Progenitor cell of endocrine pancreas (in vitro differentiated cells): ENCODE results near the gene RCE1. TPM values are rescaled to one million over a fixed set of nuclear protein-coding genes. Genes with fewer than 3 reads are reported as not detected.
A peak's percentile ranks its signal among the peaks of the same experiment; 100 is the strongest.

Experiments used
- DNase-seq: peaks from one replicate; pipeline ENCODE4 v3.0.0; 2021; ENCODE audit warnings: low spot score; ENCODE audit not compliant: unreplicated experiment
- H3K27ac Mint-ChIP-seq: 2 replicates; pipeline ENCODE4 v1.8.0; 2021; ENCODE audit warnings: mild to moderate bottlenecking, moderate library complexity, mixed read lengths
- H3K27me3 Mint-ChIP-seq: 2 replicates; pipeline ENCODE4 v1.8.0; 2021; ENCODE audit warnings: mixed read lengths
- H3K36me3 Mint-ChIP-seq: 2 replicates; pipeline ENCODE4 v1.8.0; 2022; ENCODE audit warnings: mixed read lengths; ENCODE audit not compliant: insufficient read depth
- H3K4me1 Mint-ChIP-seq: 2 replicates; pipeline ENCODE4 v1.8.0; 2021; ENCODE audit warnings: low read depth, mixed read lengths
- H3K4me3 Mint-ChIP-seq: 2 replicates; pipeline ENCODE4 v1.8.0; 2021; ENCODE audit warnings: low read depth, mild to moderate bottlenecking, moderate library complexity, mixed read lengths
- H3K9me3 Mint-ChIP-seq: 2 replicates; pipeline ENCODE4 v1.8.0; 2021; ENCODE audit warnings: low read depth, mixed read lengths
- total RNA-seq: library from RNA; stranded (reverse); gene quantifications from 2 replicates; pipeline ENCODE4 v1.2.1, GENCODE V29; 2021
- TF ChIP-seq, protein P1 (sequence below): fragments of 200-600 bp; sonication (generic); IDR thresholded peaks from one replicate; pipeline ENCODE4 v1.5.0; 2021; ENCODE audit warnings: antibody characterized with exemption, mild to moderate bottlenecking; ENCODE audit not compliant: unreplicated experiment

RCE1 gene
- total RNA-seq, 1 donor from 2014 or later: 33.3 TPM

DNA sequence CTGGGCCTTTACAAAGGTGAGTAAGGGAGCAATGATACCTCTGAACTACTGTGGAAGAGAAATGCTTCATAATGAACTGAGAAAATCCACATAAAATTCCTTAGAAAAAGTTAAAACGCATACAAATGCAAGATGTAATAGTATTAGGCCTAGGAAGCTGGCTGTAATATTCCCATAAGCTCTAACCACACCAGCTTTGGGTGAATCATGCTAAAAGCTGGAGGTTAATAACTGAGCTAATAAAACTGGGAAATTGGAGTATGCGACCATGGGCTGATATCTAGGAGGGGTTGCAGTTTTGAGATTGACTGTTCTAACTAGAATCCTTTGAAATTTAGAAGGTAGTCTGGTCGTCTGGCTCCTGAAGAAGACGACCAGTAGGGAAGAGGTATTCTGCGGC is 28.6 kb upstream of the RCE1 start:
- no peak for DNase-seq
- Mint-ChIP-seq H3K36me3 (peaks cover 4% of the 10 kb centered on the region), H3K9me3 (no peaks in the 10 kb centered on the region), H3K4me1 (no peaks in the 10 kb centered on the region), H3K4me3 (no peak overlapping the region), H3K27me3 (no peaks in the 10 kb centered on the region), H3K27ac (no peak overlapping the region)
- TF ChIP-seq, protein P1, sequence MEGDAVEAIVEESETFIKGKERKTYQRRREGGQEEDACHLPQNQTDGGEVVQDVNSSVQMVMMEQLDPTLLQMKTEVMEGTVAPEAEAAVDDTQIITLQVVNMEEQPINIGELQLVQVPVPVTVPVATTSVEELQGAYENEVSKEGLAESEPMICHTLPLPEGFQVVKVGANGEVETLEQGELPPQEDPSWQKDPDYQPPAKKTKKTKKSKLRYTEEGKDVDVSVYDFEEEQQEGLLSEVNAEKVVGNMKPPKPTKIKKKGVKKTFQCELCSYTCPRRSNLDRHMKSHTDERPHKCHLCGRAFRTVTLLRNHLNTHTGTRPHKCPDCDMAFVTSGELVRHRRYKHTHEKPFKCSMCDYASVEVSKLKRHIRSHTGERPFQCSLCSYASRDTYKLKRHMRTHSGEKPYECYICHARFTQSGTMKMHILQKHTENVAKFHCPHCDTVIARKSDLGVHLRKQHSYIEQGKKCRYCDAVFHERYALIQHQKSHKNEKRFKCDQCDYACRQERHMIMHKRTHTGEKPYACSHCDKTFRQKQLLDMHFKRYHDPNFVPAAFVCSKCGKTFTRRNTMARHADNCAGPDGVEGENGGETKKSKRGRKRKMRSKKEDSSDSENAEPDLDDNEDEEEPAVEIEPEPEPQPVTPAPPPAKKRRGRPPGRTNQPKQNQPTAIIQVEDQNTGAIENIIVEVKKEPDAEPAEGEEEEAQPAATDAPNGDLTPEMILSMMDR: no peak

DNA sequence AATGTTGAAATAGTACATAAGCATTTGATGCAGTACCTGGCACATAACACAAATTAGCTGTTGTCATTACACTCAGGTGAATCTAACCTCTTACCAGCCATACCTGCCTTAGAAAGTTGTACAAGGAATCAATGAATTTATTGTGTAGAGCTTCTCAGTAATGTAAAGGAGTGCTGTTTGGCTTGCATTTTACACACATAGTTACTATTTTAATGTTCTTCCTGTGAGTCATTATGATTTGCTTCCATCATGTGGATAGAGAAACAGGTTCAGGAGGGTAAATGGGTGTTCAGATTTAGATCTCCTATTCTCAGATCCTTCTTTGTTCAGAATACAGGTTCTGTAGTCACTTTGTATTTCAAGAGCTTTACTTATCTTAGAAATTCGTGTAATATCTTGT is 27.6 kb upstream of the RCE1 start:
- Mint-ChIP-seq H3K27me3 (no peaks in the 10 kb centered on the region), H3K36me3 (peaks cover 4% of the 10 kb centered on the region), H3K27ac (no peak overlapping the region), H3K4me3 (no peak overlapping the region), H3K4me1 (no peaks in the 10 kb centered on the region), H3K9me3 (no peaks in the 10 kb centered on the region)
- TF ChIP-seq, protein P1: no peak
- DNase-seq: no peak

DNA sequence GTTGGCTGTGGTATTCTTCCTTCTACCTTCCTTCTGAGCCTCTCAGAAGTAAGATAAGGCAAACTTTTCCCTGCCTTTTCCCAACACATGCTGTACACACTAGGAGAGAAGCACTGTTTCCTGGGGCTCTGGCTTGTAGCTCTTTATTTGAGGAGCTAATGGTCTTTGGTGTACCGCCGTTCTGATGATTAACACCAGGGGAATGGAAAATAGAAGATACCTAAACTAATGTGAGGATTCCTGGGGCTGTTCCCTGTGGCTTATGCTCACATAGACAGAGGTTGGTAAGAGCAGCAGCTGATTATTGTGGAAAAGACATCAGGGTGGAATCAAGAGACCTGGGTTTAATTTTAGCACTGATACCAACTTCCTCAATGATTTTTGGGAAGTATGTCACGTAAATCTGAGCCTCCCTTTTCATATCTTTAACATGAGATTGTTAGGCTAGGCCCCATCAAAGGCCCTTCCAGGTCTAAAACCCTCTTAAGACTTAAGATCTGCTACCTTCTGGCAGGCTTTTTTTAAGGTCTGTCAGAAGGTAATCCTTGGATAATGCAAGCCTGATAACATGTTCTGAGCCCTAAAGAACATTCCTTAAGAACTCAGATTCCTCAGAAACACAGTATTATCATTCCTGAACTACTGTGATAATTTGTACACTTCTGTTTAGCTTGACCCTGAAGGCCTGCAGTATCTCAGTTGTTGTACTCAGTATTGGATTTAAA is 24.8 kb upstream of the RCE1 start:
- no peak for DNase-seq
- H3K36me3 Mint-ChIP-seq: peaks cover 4% of the 10 kb centered on the region
- H3K4me1 Mint-ChIP-seq: no peaks in the 10 kb centered on the region
- no peak overlapping the region for H3K4me3 Mint-ChIP-seq
- TF ChIP-seq, protein P1: no peak
- peak overlapping the region; percentile 24 for H3K27ac Mint-ChIP-seq
- H3K9me3 Mint-ChIP-seq: no peaks in the 10 kb centered on the region
- H3K27me3 Mint-ChIP-seq: no peaks in the 10 kb centered on the region

DNA sequence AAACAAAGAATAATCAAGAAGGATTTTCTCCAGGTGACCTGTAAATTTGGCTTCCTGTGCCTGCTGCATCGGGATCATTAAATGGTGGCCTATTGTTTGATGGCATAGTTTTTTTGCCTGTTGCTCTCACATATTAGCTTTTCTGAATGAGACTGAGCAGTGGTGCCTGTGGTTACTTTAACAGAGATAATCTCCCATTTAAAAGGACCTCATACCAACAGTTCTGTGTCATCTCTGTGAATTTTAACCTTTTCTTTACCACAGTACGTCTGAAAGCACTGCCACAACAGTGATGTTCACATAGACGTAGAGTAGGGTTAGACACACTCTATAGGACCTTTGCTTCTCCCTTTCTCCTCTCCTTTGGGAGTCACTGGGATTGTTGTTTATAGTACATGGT is 22.9 kb upstream of the RCE1 start:
- TF ChIP-seq, protein P1: no peak
- Mint-ChIP-seq H3K27me3 (no peaks in the 10 kb centered on the region), H3K9me3 (no peaks in the 10 kb centered on the region), H3K36me3 (peaks cover 3% of the 10 kb centered on the region), H3K27ac (no peak overlapping the region), H3K4me3 (no peak overlapping the region), H3K4me1 (no peaks in the 10 kb centered on the region)
- DNase-seq: no peak

DNA sequence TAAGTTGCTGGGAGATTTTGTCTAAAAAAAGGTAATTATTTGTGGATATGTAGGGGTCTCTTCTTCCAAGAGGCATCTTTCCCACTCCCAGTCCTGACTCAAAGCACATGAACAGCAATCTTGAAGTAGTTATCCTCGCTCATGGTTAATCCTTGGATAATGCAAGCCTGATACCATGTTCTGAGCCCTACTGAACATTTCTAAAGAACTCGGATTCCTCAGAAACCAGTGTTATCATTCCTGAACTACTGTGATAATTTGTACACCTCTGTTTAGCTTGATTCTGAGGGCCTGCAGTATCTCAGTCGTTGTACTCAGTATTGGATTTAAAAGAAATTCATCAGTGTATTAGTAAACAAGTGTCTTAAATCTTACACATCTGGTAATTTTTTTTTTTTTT is 22.3 kb upstream of the RCE1 start:
- TF ChIP-seq, protein P1: no peak
- no peaks in the 10 kb centered on the region for H3K9me3 Mint-ChIP-seq
- no peak for DNase-seq
- no peak overlapping the region for H3K27ac Mint-ChIP-seq
- no peak overlapping the region for H3K4me3 Mint-ChIP-seq
- peaks cover 3% of the 10 kb centered on the region for H3K36me3 Mint-ChIP-seq
- no peaks in the 10 kb centered on the region for H3K27me3 Mint-ChIP-seq
- no peaks in the 10 kb centered on the region for H3K4me1 Mint-ChIP-seq
